Prostate gland (tissue), 2 donors: ENCODE results near the gene COMMD8. TPM values are rescaled to one million over a fixed set of nuclear protein-coding genes. Genes with fewer than 3 reads are reported as not detected.

ENCODE experiments used
- DNase-seq: peaks from one replicate; pipeline ENCODE4 v3.0.0-alpha.2; 2019; ENCODE audit warnings: low spot score
- H3K27ac ChIP-seq, 2 donors: fragments of 200-600 bp; sonication (generic); 2 replicates each; pipeline ENCODE4 v1.5.1; 2017 to 2019
- H3K27me3 ChIP-seq: fragments of 200-600 bp; sonication (generic); replicated peaks from 2 replicates; pipeline ENCODE4 v1.5.1; 2019; ENCODE audit not compliant: insufficient read depth
- H3K36me3 ChIP-seq, 2 donors: fragments of 200-600 bp; sonication (generic); 1 replicate in 1 of 2; 2 replicates in 1 of 2; pipeline versions ENCODE4 v1.5.1 to v1.8.1; 2017 to 2019
- H3K4me1 ChIP-seq: fragments of 200-600 bp; sonication (generic); replicated peaks from 2 replicates; pipeline ENCODE4 v1.5.1; 2019
- H3K4me3 ChIP-seq, 2 donors: fragments of 200-600 bp; sonication (generic); 2 replicates each; pipeline ENCODE4 v1.5.1; 2017 to 2019
- H3K9me3 ChIP-seq: fragments of 200-600 bp; sonication (generic); 2 replicates; pipeline ENCODE4 v1.5.1; 2017
- CTCF ChIP-seq, 4 experiments: fragments of 200-600 bp in 2 of 4; fragments of 450-650 bp in 2 of 4; sonication (generic) in 2 of 4; IDR thresholded peaks; 1 replicate in 3 of 4; 2 replicates in 1 of 4; pipeline ENCODE4 v1.5.1; 2016 to 2019; ENCODE audit warnings: antibody characterized with exemption in 4 of 4, mild to moderate bottlenecking in 2 of 4, moderate library complexity in 2 of 4
- POLR2A ChIP-seq: fragments of 450-650 bp; IDR thresholded peaks from one replicate; pipeline ENCODE4 v1.6.1; 2016; ENCODE audit warnings: antibody characterized with exemption, mild to moderate bottlenecking
- POLR2AphosphoS5 ChIP-seq: sonication (generic); formaldehyde crosslinking; IDR thresholded peaks from one replicate; pipeline ENCODE4 v1.6.1; 2017; ENCODE audit warnings: antibody characterized with exemption
- WGBS: methylation state at CpG from one replicate; pipeline ENCODE4 v1.1.5; 2018; 5-methylcytosine and 5-hydroxymethylcytosine counted together
- intact Hi-C: fragments of 100-400 bp; cut with DNase I; formaldehyde crosslinking; loops from one replicate; pipeline ENCODE4 v1.14.2; 2022
- total RNA-seq, 2 donors: library from RNA; depleted of rRNA; stranded (reverse); fragments of >200 nt; gene quantifications; one replicate each; pipeline ENCODE4 v1.1.0, GENCODE V29; 2016

The COMMD8 gene
- total RNA-seq, 2 donors from 2014 or later = 11.9 to 12.2 TPM

DNA sequence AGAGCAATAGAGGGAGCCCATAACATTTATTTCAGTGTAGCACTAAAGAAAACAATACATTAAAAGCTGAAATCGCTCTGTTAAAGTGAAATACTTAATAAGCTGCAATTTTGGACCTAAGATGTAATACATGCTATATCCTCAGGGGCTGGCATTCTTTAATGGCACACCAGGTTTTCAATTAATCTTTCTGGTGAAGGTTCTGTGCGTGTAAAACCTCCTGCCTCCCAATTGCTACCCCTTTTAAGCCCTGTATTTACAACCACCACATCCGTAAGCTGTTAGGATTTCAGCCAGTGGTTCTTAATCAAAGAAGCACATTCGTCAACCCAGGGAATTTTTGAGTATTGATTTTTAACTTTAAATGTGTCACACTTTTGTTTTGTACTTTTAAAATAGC lies 7.6 kb upstream of the COMMD8 start:
- TF ChIP-seq POLR2AphosphoS5 (no peak), CTCF (IDR thresholded peaks at IDR 0.05) (no peak), POLR2A (no peak)
- WGBS = 33% methylated on average over 4 of the region's 4 CpGs
- Histone ChIP-seq H3K9me3 (no peaks in the 10 kb centered on the region), H3K4me3 (no peak overlapping the region), H3K27ac (no peak overlapping the region), H3K27me3 (no peaks in the 10 kb centered on the region), H3K4me1 (no peaks in the 10 kb centered on the region), H3K36me3 (no peaks in the 10 kb centered on the region)
- DNase-seq = no peak
- intact Hi-C loops = no loop called here

GRCh38 chr4:47469951-47470350 lies 6.4 kb upstream of the COMMD8 start:
- Histone ChIP-seq H3K9me3 (no peaks in the 10 kb centered on the region), H3K4me1 (no peaks in the 10 kb centered on the region), H3K4me3 (no peak overlapping the region), H3K36me3 (no peaks in the 10 kb centered on the region), H3K27me3 (no peaks in the 10 kb centered on the region), H3K27ac (no peak overlapping the region)
- TF ChIP-seq POLR2AphosphoS5 (no peak), POLR2A (no peak), CTCF (IDR thresholded peaks at IDR 0.05) (no peak)
- WGBS = 71% methylated on average over 3 of the region's 3 CpGs
- intact Hi-C loops = no loop called here
- DNase-seq = no peak

- Histone ChIP-seq H3K4me3 (no peak overlapping the region), H3K9me3 (no peaks in the 10 kb centered on the region), H3K27ac (no peak overlapping the region), H3K4me1 (no peaks in the 10 kb centered on the region), H3K27me3 (no peaks in the 10 kb centered on the region), H3K36me3 (no peaks in the 10 kb centered on the region)
- DNase-seq = no peak
- TF ChIP-seq CTCF (IDR thresholded peaks at IDR 0.05) (no peak), POLR2A (no peak), POLR2AphosphoS5 (no peak)
- WGBS = 83% methylated on average over 6 of the region's 6 CpGs
- intact Hi-C loops = no loop called here
These were observed 5.3 kb upstream of the COMMD8 start for GRCh38 chr4:47468706-47469365.

GRCh38 chr4:47466056-47466785 lies 2.7 kb upstream of the COMMD8 start:
- no peak for TF ChIP-seq CTCF (IDR thresholded peaks at IDR 0.05)
- no peak for TF ChIP-seq POLR2A
- no peak for TF ChIP-seq POLR2AphosphoS5
- intact Hi-C loops = no loop called here
- H3K9me3 ChIP-seq = no peaks in the 10 kb centered on the region
- no peak overlapping the region for H3K27ac ChIP-seq
- DNase-seq = no peak
- no peaks in the 10 kb centered on the region for H3K36me3 ChIP-seq
- no peaks in the 10 kb centered on the region for H3K4me1 ChIP-seq
- WGBS = 39% methylated on average over 2 of the region's 2 CpGs
- no peaks in the 10 kb centered on the region for H3K27me3 ChIP-seq
- no peak overlapping the region for H3K4me3 ChIP-seq

DNA sequence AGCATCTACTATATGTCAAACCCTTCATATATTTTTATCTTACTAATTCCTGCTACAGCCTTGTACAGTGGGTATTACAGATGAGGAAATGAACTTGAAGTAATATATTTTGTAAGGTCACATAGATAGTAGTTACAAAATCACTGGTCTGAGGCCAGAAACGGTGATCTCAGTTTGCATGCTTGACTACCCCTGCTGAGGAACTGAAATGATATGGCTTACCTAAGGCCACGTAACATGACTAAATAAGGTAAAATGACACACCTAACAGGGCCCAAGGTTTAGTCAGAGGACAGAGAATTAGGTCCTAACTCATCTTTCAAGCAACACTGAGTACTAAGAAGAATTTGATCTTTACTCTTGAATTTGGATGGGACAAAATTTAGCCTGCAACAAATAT lies 1.5 kb upstream of the COMMD8 start:
- no peaks in the 10 kb centered on the region for H3K36me3 ChIP-seq
- TF ChIP-seq POLR2A (no peak), CTCF (IDR thresholded peaks at IDR 0.05) (no peak), POLR2AphosphoS5 (no peak)
- no peaks in the 10 kb centered on the region for H3K4me1 ChIP-seq
- H3K9me3 ChIP-seq = no peaks in the 10 kb centered on the region
- intact Hi-C loops = no loop called here
- DNase-seq = no peak
- no peaks in the 10 kb centered on the region for H3K27me3 ChIP-seq
- no peak overlapping the region for H3K27ac ChIP-seq
- 87% methylated on average over 2 of the region's 2 CpGs for whole genome bisulfite sequencing
- H3K4me3 ChIP-seq = no peak overlapping the region
